ENCODE results near the gene PLEKHD1.
A peak's percentile ranks its signal among the peaks of the same experiment; 100 is the strongest.
"Not testable (repeated sequence)": the region's sequence is repeated elsewhere in the genome, so short reads cannot be mapped to it uniquely, and the experiment has no call there.

Gene PLEKHD1

DNA sequence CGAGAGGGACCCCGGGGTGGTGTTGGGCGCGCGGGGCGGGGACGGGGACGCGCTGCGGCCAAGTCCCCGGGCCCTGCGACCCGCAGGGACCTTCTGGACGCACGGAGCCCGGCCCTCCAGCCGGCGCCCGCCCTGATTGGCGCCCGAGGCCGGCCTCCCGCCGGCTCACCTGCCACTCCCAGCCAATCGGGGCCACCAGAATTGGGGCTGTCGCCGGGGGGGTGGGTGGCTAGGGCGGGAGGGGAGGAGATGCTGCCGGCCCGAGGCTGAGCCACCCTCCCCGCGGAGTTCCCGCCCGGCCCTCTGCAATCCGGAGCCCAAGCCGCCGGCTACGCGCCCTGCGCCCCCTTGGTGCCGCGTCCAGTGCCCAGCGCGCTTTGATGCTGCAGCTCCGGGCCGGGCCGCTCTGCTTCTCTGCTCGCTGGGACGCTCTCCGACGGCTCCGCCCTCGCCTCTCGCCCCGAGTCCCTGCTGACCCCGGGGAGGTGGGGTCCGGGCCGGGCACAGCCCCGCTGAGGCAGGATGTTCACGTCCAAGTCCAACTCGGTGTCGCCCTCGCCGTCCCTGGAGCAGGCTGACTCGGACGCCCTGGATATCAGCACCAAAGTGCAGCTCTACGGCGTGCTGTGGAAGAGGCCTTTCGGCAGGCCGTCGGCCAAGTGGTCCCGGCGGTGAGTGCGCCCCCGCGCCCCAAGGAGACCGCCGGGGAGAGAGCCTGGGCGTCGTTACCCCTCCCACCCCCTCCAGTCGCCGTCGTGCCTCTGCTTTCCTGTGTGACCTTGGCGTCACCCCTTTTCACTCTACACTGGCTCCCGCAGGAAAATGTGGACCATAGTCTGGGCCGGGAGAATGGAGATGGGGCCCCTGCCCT is at the start of gene PLEKHD1:
TSS of gene PLEKHD1 (plus strand) at position 285 of the 871 bp plus-strand sequence. CDS start at position 523, 238 bp downstream.
- no peak for DNase-seq
- in situ Hi-C loops (cut with HindIII; ENCODE audit: low pct_ligation_motif_present, low pct_unique_long_range_greater_than_20kb, low sequenced_read_pairs), result no loop called here

DNA sequence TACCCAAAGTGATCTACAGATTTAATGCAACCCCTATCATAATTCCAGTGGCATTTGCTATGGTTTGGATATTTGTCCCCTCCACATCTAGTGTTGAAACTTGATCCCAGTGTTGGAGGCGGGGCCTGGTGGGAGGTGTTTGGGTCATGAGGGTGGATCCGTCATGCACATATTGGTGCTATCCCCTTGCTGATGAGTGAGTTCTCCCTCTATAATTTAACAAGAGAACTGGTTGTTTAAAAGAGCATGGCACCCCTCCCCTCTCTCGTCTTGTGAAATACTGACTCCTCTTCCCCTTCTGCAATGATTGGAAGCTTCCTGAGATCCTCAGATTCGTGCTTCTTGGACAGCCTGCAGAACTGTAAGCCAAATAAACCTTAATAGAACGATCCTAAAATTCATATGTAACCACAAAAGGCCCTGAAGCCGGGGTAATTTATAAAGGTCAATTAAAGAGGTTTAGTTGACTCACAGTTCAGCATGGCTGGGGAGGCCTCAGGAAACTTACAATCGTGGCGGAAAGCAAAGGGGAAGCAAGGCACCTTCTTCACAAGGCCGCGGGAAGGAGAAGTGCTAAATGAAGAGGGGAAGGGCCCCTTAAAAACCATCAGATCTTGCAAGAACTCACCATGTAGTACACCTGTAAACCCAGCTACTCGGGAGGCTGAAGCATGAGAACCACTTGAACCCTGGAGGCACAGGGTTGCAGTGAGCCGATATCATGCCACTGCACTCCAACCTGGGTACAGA is 44.8 kb upstream of the PLEKHD1 start:
- in situ Hi-C loops (cut with HindIII; ENCODE audit: low pct_ligation_motif_present, low pct_unique_long_range_greater_than_20kb, low sequenced_read_pairs), result no loop called here
- DNase-seq, result no peak

DNA sequence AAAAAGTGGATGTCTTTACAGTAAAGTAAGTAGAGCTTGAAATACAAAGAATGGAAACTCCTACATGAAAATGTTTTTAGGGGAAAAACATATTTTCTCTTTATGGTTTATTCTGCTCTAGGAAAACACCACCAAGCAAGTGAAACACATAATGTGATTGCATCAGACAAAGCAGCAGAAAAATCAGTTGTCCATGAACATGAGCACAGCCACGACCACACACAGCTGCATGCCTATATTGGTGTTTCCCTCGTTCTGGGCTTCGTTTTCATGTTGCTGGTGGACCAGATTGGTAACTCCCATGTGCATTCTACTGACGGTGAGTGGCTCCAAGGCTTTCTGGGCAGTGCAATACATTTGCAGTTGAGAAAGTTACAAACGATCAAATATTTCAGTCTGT is 42.6 kb upstream of the PLEKHD1 start:
- no peak for DNase-seq
- in situ Hi-C loops (cut with HindIII; ENCODE audit: low pct_ligation_motif_present, low pct_unique_long_range_greater_than_20kb, low sequenced_read_pairs), result no loop called here

DNA sequence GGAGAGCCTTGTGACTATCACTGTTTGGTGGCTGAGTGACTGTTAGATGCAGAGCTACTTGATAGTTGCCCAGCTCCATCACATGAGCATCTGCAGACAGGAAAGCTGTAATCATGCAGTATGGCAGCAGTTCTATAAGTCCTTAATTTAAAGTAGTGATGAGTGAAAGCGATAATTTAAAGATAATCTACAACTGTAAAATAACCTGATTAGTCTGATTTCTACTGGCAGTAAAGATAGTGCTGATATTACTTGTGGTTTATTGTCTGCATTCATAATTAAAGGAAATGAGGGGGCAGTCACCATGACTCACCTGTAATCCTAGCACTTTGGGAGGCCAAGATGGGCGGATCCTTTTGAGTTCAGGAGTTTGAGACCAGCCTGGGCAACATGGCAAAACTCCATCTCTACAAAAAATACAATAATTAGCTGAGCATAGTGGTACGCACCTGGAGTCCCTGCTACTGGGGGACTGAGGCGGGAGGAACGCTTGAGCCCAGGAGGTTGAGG is 41.2 kb upstream of the PLEKHD1 start:
- DNase-seq, result no peak
- in situ Hi-C loops (cut with HindIII; ENCODE audit: low pct_ligation_motif_present, low pct_unique_long_range_greater_than_20kb, low sequenced_read_pairs), result no loop called here

DNA sequence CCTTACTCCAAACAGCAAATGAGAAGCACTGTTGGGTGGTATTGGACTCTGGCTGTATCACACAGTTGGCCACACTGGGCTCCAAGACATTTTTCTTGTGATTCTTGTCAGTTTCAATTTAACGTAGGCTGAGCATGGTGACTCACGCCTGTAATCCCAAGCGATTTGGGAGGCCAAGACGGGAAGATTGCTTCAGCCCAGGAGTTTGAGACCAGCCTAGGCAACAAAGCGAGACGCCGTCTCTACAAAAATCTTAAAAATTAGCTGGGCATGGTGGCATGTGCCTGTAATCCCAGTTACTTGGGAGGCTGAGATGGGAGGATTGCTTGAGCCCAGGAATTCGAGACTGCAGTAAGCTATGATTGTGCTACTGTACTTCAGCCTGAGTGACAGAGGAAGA is 35.3 kb upstream of the PLEKHD1 start:
- DNase-seq, result no peak
- in situ Hi-C loops (cut with HindIII; ENCODE audit: low pct_ligation_motif_present, low pct_unique_long_range_greater_than_20kb, low sequenced_read_pairs), result no loop called here

DNA sequence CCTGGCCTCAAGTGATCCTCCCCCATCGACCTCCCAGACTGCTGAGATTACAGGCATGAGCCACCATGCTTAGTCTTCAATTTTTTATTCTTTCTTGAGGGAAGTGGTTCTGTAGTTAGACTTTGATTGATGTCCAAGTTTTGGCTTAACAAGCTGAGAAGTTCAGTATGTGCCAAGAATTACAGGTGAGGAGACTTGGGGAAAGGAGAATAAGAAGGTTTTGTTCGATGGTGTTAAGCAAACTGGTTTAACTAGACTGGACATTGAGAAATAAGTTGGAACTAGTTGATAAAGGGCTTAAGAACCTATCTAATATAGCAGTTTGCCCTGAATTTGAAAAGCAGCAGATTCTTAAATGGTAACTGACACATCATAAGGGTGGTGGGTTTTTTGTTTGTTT is 32.6 kb upstream of the PLEKHD1 start:
- in situ Hi-C loops (cut with HindIII; ENCODE audit: low pct_ligation_motif_present, low pct_unique_long_range_greater_than_20kb, low sequenced_read_pairs), result no loop called here
- DNase-seq, result no peak

DNA sequence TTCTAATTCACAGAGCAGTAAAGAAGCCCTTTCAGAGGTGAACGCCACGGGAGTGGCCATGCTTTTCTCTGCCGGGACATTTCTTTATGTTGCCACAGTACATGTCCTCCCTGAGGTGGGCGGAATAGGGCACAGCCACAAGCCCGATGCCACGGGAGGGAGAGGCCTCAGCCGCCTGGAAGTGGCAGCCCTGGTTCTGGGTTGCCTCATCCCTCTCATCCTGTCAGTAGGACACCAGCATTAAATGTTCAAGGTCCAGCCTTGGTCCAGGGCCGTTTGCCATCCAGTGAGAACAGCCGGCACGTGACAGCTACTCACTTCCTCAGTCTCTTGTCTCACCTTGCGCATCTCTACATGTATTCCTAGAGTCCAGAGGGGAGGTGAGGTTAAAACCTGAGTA is 26.2 kb upstream of the PLEKHD1 start:
- DNase-seq, result no peak
- in situ Hi-C loops (cut with HindIII; ENCODE audit: low pct_ligation_motif_present, low pct_unique_long_range_greater_than_20kb, low sequenced_read_pairs), result no loop called here

DNA sequence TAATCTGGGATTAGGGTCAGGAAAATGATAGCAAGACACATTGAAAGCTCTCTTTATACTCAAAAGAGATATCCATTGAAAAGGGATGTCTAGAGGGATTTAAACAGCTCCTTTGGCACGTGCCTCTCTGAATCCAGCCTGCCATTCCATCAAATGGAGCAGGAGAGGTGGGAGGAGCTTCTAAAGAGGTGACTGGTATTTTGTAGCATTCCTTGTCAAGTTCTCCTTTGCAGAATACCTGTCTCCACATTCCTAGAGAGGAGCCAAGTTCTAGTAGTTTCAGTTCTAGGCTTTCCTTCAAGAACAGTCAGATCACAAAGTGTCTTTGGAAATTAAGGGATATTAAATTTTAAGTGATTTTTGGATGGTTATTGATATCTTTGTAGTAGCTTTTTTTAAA is 25.4 kb upstream of the PLEKHD1 start:
- in situ Hi-C loops (cut with HindIII; ENCODE audit: low pct_ligation_motif_present, low pct_unique_long_range_greater_than_20kb, low sequenced_read_pairs), result no loop called here
- no peak for DNase-seq

DNA sequence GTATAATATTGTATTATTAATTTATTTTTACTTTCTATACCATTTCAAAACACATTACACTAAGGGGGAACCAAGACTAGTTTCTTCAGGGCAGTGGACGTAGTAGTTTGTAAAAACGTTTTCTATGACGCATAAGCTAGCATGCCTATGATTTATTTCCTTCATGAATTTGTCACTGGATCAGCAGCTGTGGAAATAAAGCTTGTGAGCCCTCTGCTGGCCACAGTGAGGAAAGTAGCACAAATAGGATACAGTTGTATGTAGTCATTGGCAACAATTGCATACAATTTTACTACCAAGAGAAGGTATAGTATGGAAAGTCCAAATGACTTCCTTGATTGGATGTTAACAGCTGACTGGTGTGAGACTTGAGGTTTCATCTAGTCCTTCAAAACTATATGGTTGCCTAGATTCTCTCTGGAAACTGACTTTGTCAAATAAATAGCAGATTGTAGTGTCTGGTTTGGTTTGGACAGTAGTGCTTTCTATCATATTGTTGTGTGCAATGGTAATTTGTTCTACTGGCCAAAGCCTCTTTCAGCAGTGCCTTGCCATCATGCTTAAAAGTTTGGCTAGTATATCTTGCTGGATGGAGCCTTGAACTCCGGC is 24.3 kb upstream of the PLEKHD1 start:
- peak; percentile 82 for DNase-seq
- in situ Hi-C loops (cut with HindIII; ENCODE audit: low pct_ligation_motif_present, low pct_unique_long_range_greater_than_20kb, low sequenced_read_pairs), result no loop called here

DNA sequence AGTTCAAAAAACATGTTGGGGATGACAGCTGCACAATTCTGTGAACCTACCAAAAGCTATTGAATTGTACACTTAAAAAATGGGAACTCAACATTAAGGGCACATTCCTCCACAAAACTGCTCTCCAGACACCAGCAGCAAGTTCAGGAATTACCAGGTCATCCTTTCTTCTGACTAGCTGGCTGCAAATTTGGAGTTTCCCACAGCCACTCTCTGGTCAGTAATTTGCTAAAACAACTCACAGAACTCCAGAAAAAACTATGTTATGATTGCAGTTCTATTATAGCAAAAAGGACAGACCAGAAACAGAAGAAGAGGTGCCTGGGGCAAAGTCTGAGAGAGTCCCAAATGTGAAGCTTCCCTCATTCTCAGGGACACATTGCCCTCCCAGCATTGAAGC is 20.1 kb upstream of the PLEKHD1 start:
- in situ Hi-C loops (cut with HindIII; ENCODE audit: low pct_ligation_motif_present, low pct_unique_long_range_greater_than_20kb, low sequenced_read_pairs), result no loop called here
- no peak for DNase-seq

DNA sequence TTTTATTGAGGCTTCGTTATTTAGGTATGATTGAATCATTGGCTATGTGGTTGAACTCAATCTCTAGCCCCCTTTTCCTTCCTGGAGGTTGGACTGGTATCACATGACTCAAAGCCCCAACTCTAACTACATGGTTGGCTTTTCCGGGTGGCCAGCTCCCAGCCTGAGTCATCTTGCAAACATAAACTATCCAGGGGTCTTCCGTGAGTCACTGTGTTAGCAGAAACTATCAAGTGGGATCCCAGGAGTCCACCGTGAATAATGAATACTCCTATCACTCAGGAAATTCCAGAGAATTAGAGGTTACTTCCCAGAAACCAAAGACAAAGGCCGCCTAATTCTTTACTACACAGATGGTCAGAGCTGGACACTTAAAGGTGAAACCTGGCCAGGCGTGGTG is 19.7 kb upstream of the PLEKHD1 start:
- in situ Hi-C loops (cut with HindIII; ENCODE audit: low pct_ligation_motif_present, low pct_unique_long_range_greater_than_20kb, low sequenced_read_pairs), result no loop called here

DNA sequence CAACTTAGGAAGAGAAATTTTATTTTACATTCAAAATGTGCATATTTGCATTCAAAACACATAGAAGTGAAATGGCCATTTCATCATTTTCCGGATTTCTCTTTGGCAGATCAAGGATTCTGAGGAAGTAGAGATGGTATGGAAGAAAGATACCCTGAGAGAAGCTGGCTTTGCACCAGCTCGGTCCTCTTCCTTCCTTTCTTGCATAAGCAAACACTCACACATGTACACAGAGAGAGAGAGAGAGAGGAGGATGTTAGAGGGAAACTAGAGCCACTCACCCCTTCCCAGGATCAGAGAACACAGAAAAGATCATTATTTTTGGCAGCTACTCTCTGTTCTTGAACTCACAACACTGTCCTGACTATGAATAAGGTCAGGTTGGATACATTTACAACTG is 15.6 kb upstream of the PLEKHD1 start:
- DNase-seq, result no peak

More for the DNA sequence above, 19.7 kb upstream of the PLEKHD1 start:
- peak; percentile 82 for DNase-seq

DNA sequence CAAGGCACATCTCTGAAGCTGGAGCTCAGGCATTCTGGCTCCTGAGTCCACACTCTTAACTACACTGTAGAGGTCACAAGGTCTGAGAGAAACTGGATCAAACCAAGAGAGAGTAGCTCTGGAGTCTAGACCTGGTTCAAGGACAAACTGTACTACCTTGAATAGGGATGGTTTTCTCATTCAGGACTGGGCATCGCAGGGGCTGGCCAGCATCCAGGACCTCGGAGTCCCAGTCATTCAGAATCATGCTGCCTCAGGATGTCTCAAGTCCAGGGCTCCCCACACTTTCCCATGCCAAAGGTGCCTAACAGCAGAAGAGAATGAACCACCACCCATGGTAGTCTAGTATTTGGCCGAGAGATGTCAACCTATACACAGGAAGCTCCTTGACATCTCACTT is 13.1 kb upstream of the PLEKHD1 start:
- in situ Hi-C loops (cut with HindIII; ENCODE audit: low pct_ligation_motif_present, low pct_unique_long_range_greater_than_20kb, low sequenced_read_pairs), result no loop called here
- DNase-seq, result no peak

More for the DNA sequence above, 15.6 kb upstream of the PLEKHD1 start:
- in situ Hi-C loops (cut with HindIII; ENCODE audit: low pct_ligation_motif_present, low pct_unique_long_range_greater_than_20kb, low sequenced_read_pairs), result no loop called here

DNA sequence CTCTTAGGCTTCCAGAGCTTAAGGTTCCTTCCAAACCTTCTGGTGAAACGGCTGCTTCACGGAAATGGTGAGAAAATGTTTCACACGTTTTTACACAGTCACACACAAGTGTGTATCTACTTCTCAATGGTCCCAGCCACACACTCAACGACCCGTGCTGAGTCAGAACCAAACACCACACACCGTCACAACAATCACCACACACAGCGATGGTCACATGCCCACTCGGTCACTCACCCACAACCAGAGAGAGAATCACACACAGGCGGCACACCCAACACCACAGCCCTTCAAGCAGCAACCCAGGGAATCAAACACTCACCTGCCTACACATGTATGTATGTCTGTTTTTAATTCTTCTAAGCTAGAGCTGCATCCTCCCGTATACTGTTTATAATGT is 12.6 kb upstream of the PLEKHD1 start:
- in situ Hi-C loops (cut with HindIII; ENCODE audit: low pct_ligation_motif_present, low pct_unique_long_range_greater_than_20kb, low sequenced_read_pairs), result no loop called here
- no peak for DNase-seq

DNA sequence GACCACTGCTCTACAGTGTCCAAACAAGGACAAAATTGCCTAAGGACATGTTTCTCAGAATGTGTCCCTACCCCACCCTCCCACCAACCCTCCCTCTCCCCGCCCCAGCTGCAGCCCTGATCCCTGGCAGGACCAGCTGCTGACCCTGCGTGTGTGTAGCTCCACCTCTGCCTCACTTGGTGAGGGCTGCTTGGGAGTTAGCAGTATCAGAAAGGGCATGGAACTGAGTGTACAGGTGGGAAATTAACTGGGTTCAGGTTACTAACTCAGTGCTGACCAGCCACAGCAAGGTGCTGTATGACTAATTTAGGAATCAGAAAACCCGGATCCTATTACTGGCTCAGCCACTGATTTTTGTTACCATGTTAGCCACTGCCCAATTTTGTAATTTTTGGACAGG is 11.3 kb upstream of the PLEKHD1 start:
- in situ Hi-C loops (cut with HindIII; ENCODE audit: low pct_ligation_motif_present, low pct_unique_long_range_greater_than_20kb, low sequenced_read_pairs), result no loop called here
- no peak for DNase-seq

DNA sequence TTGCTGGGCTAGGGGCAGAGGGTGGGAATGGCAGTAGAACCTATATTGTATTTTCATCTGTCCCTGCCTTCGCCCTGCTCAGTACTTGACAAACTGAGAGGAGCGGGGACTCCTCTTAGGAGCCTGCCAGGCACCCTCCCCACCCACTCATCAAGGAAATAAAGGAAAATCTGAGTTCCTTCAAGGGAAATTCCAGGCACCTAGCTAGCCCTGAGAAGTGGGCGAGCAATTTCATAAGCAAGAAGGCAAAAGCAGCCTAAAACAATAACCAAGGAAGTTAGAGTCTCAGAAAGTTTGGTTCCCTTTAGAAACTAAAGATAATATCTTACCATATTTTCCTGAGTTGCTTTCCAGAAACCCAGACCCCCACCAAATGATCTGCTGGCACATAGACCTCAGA is 10.6 kb upstream of the PLEKHD1 start:
- in situ Hi-C loops (cut with HindIII; ENCODE audit: low pct_ligation_motif_present, low pct_unique_long_range_greater_than_20kb, low sequenced_read_pairs), result no loop called here
- DNase-seq, result no peak

DNA sequence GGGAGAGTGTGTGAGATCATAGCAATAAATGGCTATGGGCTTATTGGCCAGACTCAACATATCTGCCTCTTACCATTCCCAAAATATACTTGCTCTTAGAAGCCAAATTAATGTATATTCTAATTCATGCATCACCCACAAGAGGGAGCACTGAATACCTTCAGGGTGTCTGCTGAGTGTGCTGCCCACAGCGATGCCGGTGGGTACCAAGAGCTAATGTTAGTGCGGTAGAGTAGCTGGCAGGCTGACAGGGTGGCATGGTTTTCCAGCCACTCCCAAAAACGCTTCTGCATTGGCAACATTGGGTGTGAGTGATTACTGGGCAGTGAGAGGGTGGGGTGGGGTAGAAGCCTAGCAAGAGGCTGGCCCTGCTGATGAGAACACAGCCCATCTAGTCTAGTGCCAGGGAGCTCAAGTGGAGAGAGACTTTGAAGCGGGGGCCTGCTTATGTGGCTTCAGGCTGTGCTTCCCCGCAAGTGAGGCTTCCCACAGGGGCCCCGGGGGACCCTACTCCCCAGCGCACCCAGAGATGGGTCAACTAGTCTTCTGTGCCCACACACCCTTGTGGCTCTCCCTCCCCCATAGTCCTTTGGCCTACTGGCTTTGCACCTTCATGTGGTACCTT is 9.2 kb upstream of the PLEKHD1 start:
- peak; percentile 35 for DNase-seq
- in situ Hi-C loops (cut with HindIII; ENCODE audit: low pct_ligation_motif_present, low pct_unique_long_range_greater_than_20kb, low sequenced_read_pairs), result no loop called here

DNA sequence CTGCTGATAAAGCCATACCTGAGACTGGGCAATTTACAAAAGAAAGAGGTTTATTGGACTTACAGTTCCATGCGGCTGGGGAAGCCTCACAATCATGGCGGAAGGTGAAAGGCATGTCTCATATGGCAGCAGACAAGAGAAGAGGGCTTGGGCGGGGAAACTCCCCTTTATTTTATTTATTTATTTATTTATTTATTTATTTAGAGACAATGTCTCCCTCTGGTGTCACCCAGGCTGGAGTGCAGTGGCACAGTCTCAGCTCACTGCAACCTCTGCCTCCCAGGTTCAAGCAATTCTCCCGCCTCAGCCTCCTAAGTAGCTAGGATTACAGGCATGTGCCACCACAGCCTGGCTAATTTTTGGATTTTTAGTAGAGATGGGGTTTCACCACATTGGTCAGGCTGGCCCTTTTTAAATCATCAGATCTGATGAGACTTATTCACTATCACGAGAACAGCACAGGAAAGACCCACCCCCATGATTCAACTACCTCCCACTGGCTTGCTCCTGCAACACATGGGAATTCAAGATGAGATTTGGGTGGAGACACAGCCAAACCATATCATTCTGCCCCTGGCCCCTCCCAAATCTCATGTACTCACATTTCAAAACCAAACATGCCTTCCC is 7.6 kb upstream of the PLEKHD1 start:
- in situ Hi-C loops (cut with HindIII; ENCODE audit: low pct_ligation_motif_present, low pct_unique_long_range_greater_than_20kb, low sequenced_read_pairs); DNase-seq: not testable (repeated sequence)
